Neuronal stem cell (in vitro differentiated cells): ENCODE measurements around the gene DCAF15.
"Not testable (repeated sequence)": the region's sequence is repeated elsewhere in the genome, so short reads cannot be mapped to it uniquely, and the experiment has no call there.

Source experiments
- DNase-seq: peaks from one replicate; pipeline ENCODE4 v3.0.0-alpha.2; 2013; ENCODE audit warnings: low spot score
- H2AFZ ChIP-seq: one replicate; pipeline ENCODE4 v1.6.1; 2013; ENCODE audit warnings: mild to moderate bottlenecking, low read length, inconsistent platforms
- H2AK5ac ChIP-seq: 2 replicates; pipeline ENCODE4 v1.6.1; 2013; ENCODE audit warnings: low read depth, mild to moderate bottlenecking, inconsistent platforms, low read length, moderate library complexity, mixed read lengths
- H2BK120ac ChIP-seq: 2 replicates; pipeline ENCODE4 v1.6.1; 2013; ENCODE audit warnings: low read depth, mild to moderate bottlenecking, inconsistent platforms, low read length, moderate library complexity, mixed read lengths
- H2BK12ac ChIP-seq: one replicate; pipeline ENCODE4 v1.6.1; 2013; ENCODE audit warnings: low read length, inconsistent platforms
- H2BK15ac ChIP-seq: 2 replicates; pipeline ENCODE4 v1.6.1; 2013; ENCODE audit warnings: mild to moderate bottlenecking, low read length, inconsistent platforms, mixed read lengths
- H2BK5ac ChIP-seq: one replicate; pipeline ENCODE4 v1.6.1; 2013; ENCODE audit warnings: inconsistent platforms, mild to moderate bottlenecking, low read length, moderate library complexity
- H3K14ac ChIP-seq: one replicate; pipeline ENCODE4 v1.6.1; 2013; ENCODE audit warnings: low read length, inconsistent platforms
- H3K18ac ChIP-seq: 2 replicates; pipeline ENCODE4 v1.6.1; 2013; ENCODE audit warnings: low read length, inconsistent platforms
- H3K23ac ChIP-seq: 2 replicates; pipeline ENCODE4 v1.6.1; 2013; ENCODE audit warnings: low read depth, mild to moderate bottlenecking, mixed read lengths, low read length, inconsistent platforms; ENCODE audit not compliant: poor library complexity
- H3K27ac ChIP-seq: replicated peaks from 3 replicates; pipeline ENCODE4 v1.5.1; 2013; ENCODE audit warnings: low read length, inconsistent platforms
- H3K27me3 ChIP-seq, 3 experiments: 2 replicates each; pipeline ENCODE4 v1.6.1; 2013; ENCODE audit warnings: low read length in 3 of 3, mild to moderate bottlenecking in 2 of 3, inconsistent platforms in 1 of 3, low read depth in 1 of 3, mixed read lengths in 1 of 3, moderate library complexity in 1 of 3; ENCODE audit not compliant: control insufficient read depth in 3 of 3, insufficient read depth in 3 of 3
- H3K36me3 ChIP-seq, 2 donors: replicated peaks in 1 of 2; 2 replicates each; pipeline ENCODE4 v1.6.1; 2013; ENCODE audit warnings: low read length in 2 of 2; ENCODE audit not compliant: control insufficient read depth in 2 of 2, insufficient read depth in 2 of 2
- H3K4ac ChIP-seq: 2 replicates; pipeline ENCODE4 v1.6.1; 2013; ENCODE audit warnings: inconsistent platforms, mild to moderate bottlenecking, low read length, moderate library complexity
- H3K4me1 ChIP-seq, 2 donors: 1 replicate in 1 of 2; 2 replicates in 1 of 2; pipeline ENCODE4 v1.6.1; 2013; ENCODE audit warnings: low read length in 2 of 2, low read depth in 1 of 2; ENCODE audit not compliant: control insufficient read depth in 2 of 2, insufficient read depth in 1 of 2
- H3K4me2 ChIP-seq: one replicate; pipeline ENCODE4 v1.6.1; 2013; ENCODE audit warnings: mild to moderate bottlenecking, low read length, inconsistent platforms; ENCODE audit not compliant: insufficient read depth, poor library complexity, severe bottlenecking
- H3K4me3 ChIP-seq, 2 donors: 2 replicates each; pipeline ENCODE4 v1.5.1; 2013; ENCODE audit warnings: low read length in 2 of 2, mild to moderate bottlenecking in 2 of 2, inconsistent platforms in 1 of 2, moderate library complexity in 1 of 2
- H3K79me1 ChIP-seq: one replicate; pipeline ENCODE4 v1.6.1; 2013; ENCODE audit warnings: low read depth, mild to moderate bottlenecking, inconsistent platforms, low read length, moderate library complexity
- H3K9ac ChIP-seq: one replicate; pipeline ENCODE4 v1.6.1; 2013; ENCODE audit warnings: mild to moderate bottlenecking, low read depth, low read length, inconsistent platforms; ENCODE audit not compliant: poor library complexity
- H3K9me3 ChIP-seq, 2 donors: replicated peaks in 1 of 2; 2 replicates each; pipeline versions ENCODE3 to v1.6.1; 2013; ENCODE audit warnings: low read length in 2 of 2, mild to moderate bottlenecking in 2 of 2, inconsistent platforms in 1 of 2, low read depth in 1 of 2, mixed read lengths in 1 of 2, moderate library complexity in 1 of 2; ENCODE audit not compliant: control insufficient read depth in 2 of 2, insufficient read depth in 1 of 2
- H4K8ac ChIP-seq: one replicate; pipeline ENCODE4 v1.6.1; 2013; ENCODE audit warnings: low read depth, mild to moderate bottlenecking, inconsistent platforms, low read length, moderate library complexity
- H4K91ac ChIP-seq: one replicate; pipeline ENCODE4 v1.6.1; 2013; ENCODE audit warnings: low read length, low read depth, mild to moderate bottlenecking, inconsistent platforms; ENCODE audit not compliant: poor library complexity
- WGBS, 2 donors: extraction: QIAGEN DNeasy Blood & Tissue Kit; methylation state at CpG; one replicate each; pipeline ENCODE4 v1.1.7; 2013; ENCODE audit warnings: missing lambda C conversion rate in 2 of 2, mixed read lengths in 1 of 2; ENCODE audit not compliant: insufficient read length in 2 of 2, insufficient replicate concordance in 1 of 2; ENCODE audit errors: extremely low coverage in 2 of 2; 5-methylcytosine and 5-hydroxymethylcytosine counted together

Gene DCAF15

GRCh38 chr19:13968999-13969398 lies 16.7 kb downstream of the DCAF15 start:
- no peak overlapping the region for H3K18ac ChIP-seq
- no peak overlapping the region for H3K14ac ChIP-seq
- H4K8ac ChIP-seq = no peak overlapping the region
- no CpG with 5 or more reads among the region's 18 CpGs for WGBS, 2 donors
- H3K27ac ChIP-seq = no peak overlapping the region
- H3K27me3 ChIP-seq = no peaks in the 10 kb centered on the region
- H2BK15ac ChIP-seq = no peak overlapping the region
- H2BK5ac ChIP-seq = peak overlapping the region; percentile 53
- no peak overlapping the region for H3K23ac ChIP-seq
- H3K4ac ChIP-seq = no peak overlapping the region
- H3K79me1 ChIP-seq = peaks cover 7% of the 10 kb centered on the region
- no peak for DNase-seq
- no peak overlapping the region for H3K4me3 ChIP-seq
- no peak overlapping the region for H4K91ac ChIP-seq
- no peaks in the 10 kb centered on the region for H3K4me1 ChIP-seq
- H2AFZ ChIP-seq = no peak overlapping the region
- no peak overlapping the region for H2BK12ac ChIP-seq
- no peak overlapping the region for H2AK5ac ChIP-seq
- H3K4me2 ChIP-seq = no peak overlapping the region
- no peaks in the 10 kb centered on the region for H3K9me3 ChIP-seq
- H3K9ac ChIP-seq = no peak overlapping the region
- H3K36me3 ChIP-seq = peaks cover 40 to 70% of the 10 kb centered on the region in 2 donors
- H2BK120ac ChIP-seq = no peak overlapping the region

GRCh38 chr19:13969897-13970296 lies 17.6 kb downstream of the DCAF15 start:
- Histone ChIP-seq H3K27ac (no peak overlapping the region), H4K91ac (no peak overlapping the region), H2BK120ac (no peak overlapping the region), H3K9me3 (peaks cover 0 to 1% of the 10 kb centered on the region in 2 donors), H4K8ac (no peak overlapping the region), H3K27me3 (no peaks in the 10 kb centered on the region), H3K4me3 (no peak overlapping the region), H3K14ac (no peak overlapping the region), H2BK12ac (no peak overlapping the region), H3K36me3 (peaks cover 40 to 69% of the 10 kb centered on the region in 2 donors), H3K9ac (peak overlapping the region; percentile 44), H2BK5ac (no peak overlapping the region), H3K4me2 (no peak overlapping the region), H2BK15ac (no peak overlapping the region), H3K4ac (no peak overlapping the region), H3K18ac (no peak overlapping the region), H3K79me1 (peaks cover 7% of the 10 kb centered on the region), H2AK5ac (no peak overlapping the region), H3K4me1 (peaks cover 0 to 3% of the 10 kb centered on the region in 2 donors), H2AFZ (no peak overlapping the region), H3K23ac (no peak overlapping the region)
- no peak for DNase-seq
- WGBS, 2 donors = no CpG with 5 or more reads among the region's 18 CpGs

- not testable (repeated sequence) for H2AK5ac ChIP-seq, H3K27ac ChIP-seq, H2BK5ac ChIP-seq, H3K79me1 ChIP-seq, H3K4me2 ChIP-seq, H2AFZ ChIP-seq, H2BK120ac ChIP-seq, H3K4me3 ChIP-seq, H3K9me3 ChIP-seq, H3K4me1 ChIP-seq, H3K14ac ChIP-seq, H3K9ac ChIP-seq, H3K4ac ChIP-seq, H3K18ac ChIP-seq, H4K91ac ChIP-seq, H4K8ac ChIP-seq, H3K23ac ChIP-seq, H3K27me3 ChIP-seq, H2BK12ac ChIP-seq, H2BK15ac ChIP-seq, DNase-seq
- H3K36me3 ChIP-seq = peaks cover 40 to 51% of the 10 kb centered on the region in 2 donors
- no CpG with 5 or more reads among the region's 15 CpGs for WGBS, 2 donors
Measured at GRCh38 chr19:13971868-13972267, 19.6 kb downstream of the DCAF15 start.

GRCh38 chr19:13972368-13973155 lies 20.3 kb downstream of the DCAF15 start:
- WGBS, 2 donors = no CpG with 5 or more reads among the region's 37 CpGs
- Histone ChIP-seq H3K4me3 (no peak overlapping the region), H2BK5ac (peak overlapping the region; percentile 39), H3K4me1 (peaks cover 0 to 3% of the 10 kb centered on the region in 2 donors), H3K4me2 (no peak overlapping the region), H3K9ac (no peak overlapping the region), H4K91ac (no peak overlapping the region), H3K27ac (no peak overlapping the region), H3K9me3 (peaks cover 0 to 1% of the 10 kb centered on the region in 2 donors), H2AK5ac (peak overlapping the region; percentile 63), H3K79me1 (peaks cover 5% of the 10 kb centered on the region), H2BK120ac (no peak overlapping the region), H3K36me3 (peaks cover 37 to 45% of the 10 kb centered on the region in 2 donors), H3K27me3 (no peaks in the 10 kb centered on the region), H3K4ac (no peak overlapping the region), H2BK15ac (no peak overlapping the region), H3K23ac (peak overlapping the region; percentile 31), H2BK12ac (peak overlapping the region; percentile 84), H4K8ac (no peak overlapping the region), H2AFZ (no peak overlapping the region), H3K14ac (no peak overlapping the region), H3K18ac (no peak overlapping the region)
- no peak for DNase-seq
